Testis (tissue), 3 donors: Measurements from ENCODE around the gene RET. TPM values are rescaled to one million over a fixed set of nuclear protein-coding genes. Genes with fewer than 3 reads are reported as not detected.

Experiments
- DNase-seq: peaks from one replicate; pipeline ENCODE4 v3.0.0-alpha.2; 2019
- H3K27ac ChIP-seq, 2 donors: fragments of 200-600 bp; sonication (generic); one replicate each; pipeline ENCODE4 v1.5.1; 2019
- H3K27me3 ChIP-seq: fragments of 200-600 bp; sonication (generic); one replicate; pipeline ENCODE4 v1.5.1; 2019
- H3K36me3 ChIP-seq: fragments of 200-600 bp; sonication (generic); one replicate; pipeline ENCODE4 v1.5.1; 2017; ENCODE audit warnings: low read depth; ENCODE audit errors: missing control alignments
- H3K4me1 ChIP-seq: fragments of 200-600 bp; sonication (generic); one replicate; pipeline ENCODE4 v1.5.1; 2019
- H3K4me3 ChIP-seq, 2 donors: fragments of 200-600 bp; sonication (generic); one replicate each; pipeline ENCODE4 v1.5.1; 2017 to 2019
- H3K9me3 ChIP-seq: fragments of 200-600 bp; sonication (generic); one replicate; pipeline ENCODE4 v1.5.1; 2017
- POLR2A ChIP-seq: fragments of 450-650 bp; IDR thresholded peaks from one replicate; pipeline ENCODE4 v1.6.1; 2017; ENCODE audit warnings: antibody characterized with exemption, mild to moderate bottlenecking, moderate library complexity
- WGBS, 2 donors: methylation state at CpG; one replicate each; pipeline ENCODE4 v1.1.5; 2018; 5-methylcytosine and 5-hydroxymethylcytosine counted together
- intact Hi-C: fragments of 100-400 bp; cut with DNase I; formaldehyde crosslinking; loops from one replicate; pipeline ENCODE4 v1.15.1; 2023; ENCODE audit warnings: low total_unique reads
- polyA plus RNA-seq: library from polyadenylated mRNA; stranded (reverse); fragments of 350-450 nt; fragmentation: Illumina TruSeq; extraction: RNeasy Lipid Tissue Mini Kit (QIAGEN cat#74804); gene quantifications from one replicate; pipeline ENCODE4 v1.2.3, GENCODE V29; 2014; ENCODE audit warnings: low read depth, low replicate concordance; ENCODE audit not compliant: insufficient read depth
- total RNA-seq, 2 donors: library from RNA; depleted of rRNA; stranded (reverse); fragments of >200 nt; gene quantifications; one replicate each; pipeline ENCODE4 v1.2.3, GENCODE V29; 2016
- TF ChIP-seq, protein P1 (sequence below), 3 experiments: fragments of 450-650 bp in 2 of 3; fragments of 200-600 bp in 1 of 3; sonication (generic) in 1 of 3; IDR thresholded peaks; one replicate each; pipeline ENCODE4 v1.5.1; 2016 to 2019; ENCODE audit warnings: antibody characterized with exemption in 3 of 3, mild to moderate bottlenecking in 2 of 3, moderate library complexity in 1 of 3

Gene RET
- total and polyA plus RNA-seq, 3 donors from 2014 or later: 5.1 to 9.5 (median 7.3) TPM

DNA sequence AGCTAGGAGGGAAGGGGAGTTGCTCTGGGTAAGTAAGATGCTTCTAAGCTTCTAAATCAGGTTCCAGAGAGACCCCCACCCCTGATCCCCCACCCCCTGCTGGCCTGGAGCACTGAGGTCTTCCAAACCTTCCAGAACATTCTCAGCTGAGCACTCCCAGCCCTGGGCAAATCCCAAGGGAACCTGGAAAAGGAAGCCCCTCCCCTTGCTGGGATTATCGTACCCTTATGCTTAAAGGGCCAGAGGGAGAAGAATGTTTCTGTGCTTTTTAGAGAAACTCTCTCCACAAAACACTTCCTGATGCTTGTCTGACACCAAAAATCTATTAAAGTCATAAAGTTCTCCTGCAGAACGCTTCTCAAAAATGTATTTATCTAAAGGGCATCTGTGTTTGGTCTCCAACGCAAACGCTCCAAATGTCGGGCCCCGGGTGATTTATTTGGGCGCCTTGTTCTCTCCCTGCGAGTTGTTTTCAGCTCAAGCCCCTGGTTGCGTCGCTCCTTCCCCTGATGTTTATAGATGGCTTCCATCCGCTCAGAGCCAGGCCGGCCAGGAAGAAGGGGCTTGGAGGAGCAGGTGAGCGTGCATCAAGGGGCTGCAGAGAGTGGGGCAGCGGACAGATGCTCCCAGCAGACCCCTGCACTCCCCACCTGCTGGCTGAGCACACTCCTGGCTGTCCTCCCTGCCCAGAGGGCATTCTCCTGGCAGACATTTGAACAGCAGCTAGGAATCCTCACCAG is 8.2 kb upstream of the RET start:
- H3K9me3 ChIP-seq: no peaks in the 10 kb centered on the region
- H3K36me3 ChIP-seq: no peaks in the 10 kb centered on the region
- DNase-seq: no peak
- H3K27me3 ChIP-seq: no peaks in the 10 kb centered on the region
- H3K4me1 ChIP-seq: no peaks in the 10 kb centered on the region
- H3K4me3 ChIP-seq: no peak overlapping the region
- WGBS, 2 donors: 65 to 70% methylated on average over 12 to 14 of the region's 14 CpGs
- no peak overlapping the region for H3K27ac ChIP-seq
- no peak for TF ChIP-seq POLR2A
- TF ChIP-seq, protein P1, sequence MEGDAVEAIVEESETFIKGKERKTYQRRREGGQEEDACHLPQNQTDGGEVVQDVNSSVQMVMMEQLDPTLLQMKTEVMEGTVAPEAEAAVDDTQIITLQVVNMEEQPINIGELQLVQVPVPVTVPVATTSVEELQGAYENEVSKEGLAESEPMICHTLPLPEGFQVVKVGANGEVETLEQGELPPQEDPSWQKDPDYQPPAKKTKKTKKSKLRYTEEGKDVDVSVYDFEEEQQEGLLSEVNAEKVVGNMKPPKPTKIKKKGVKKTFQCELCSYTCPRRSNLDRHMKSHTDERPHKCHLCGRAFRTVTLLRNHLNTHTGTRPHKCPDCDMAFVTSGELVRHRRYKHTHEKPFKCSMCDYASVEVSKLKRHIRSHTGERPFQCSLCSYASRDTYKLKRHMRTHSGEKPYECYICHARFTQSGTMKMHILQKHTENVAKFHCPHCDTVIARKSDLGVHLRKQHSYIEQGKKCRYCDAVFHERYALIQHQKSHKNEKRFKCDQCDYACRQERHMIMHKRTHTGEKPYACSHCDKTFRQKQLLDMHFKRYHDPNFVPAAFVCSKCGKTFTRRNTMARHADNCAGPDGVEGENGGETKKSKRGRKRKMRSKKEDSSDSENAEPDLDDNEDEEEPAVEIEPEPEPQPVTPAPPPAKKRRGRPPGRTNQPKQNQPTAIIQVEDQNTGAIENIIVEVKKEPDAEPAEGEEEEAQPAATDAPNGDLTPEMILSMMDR (IDR thresholded peaks at IDR 0.05): no peak
- intact Hi-C loops: no loop called here

DNA sequence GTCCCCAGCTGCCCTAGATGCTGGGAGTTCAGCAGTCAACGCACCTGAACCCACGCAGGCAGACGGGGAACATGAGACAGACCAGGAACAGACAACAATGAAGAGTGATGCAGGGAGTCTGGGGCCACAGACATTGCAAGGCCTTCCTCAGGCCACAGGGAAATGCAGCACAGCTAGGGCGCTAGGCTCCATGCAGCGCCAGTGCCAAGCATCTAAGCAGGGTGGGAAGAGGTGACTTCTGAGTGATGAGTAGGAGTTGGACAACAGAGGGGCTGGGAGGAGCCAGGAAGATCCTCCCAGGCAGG is 7.7 kb upstream of the RET start:
- WGBS, 2 donors: 87 to 100% methylated on average over 5 of the region's 5 CpGs
- no peak overlapping the region for H3K4me3 ChIP-seq
- no peaks in the 10 kb centered on the region for H3K36me3 ChIP-seq
- no peak overlapping the region for H3K27ac ChIP-seq
- H3K27me3 ChIP-seq: no peaks in the 10 kb centered on the region
- intact Hi-C loops: no loop called here
- no peak for DNase-seq
- no peak for TF ChIP-seq POLR2A
- TF ChIP-seq, protein P1 (IDR thresholded peaks at IDR 0.05): no peak
- no peaks in the 10 kb centered on the region for H3K9me3 ChIP-seq
- no peaks in the 10 kb centered on the region for H3K4me1 ChIP-seq

DNA sequence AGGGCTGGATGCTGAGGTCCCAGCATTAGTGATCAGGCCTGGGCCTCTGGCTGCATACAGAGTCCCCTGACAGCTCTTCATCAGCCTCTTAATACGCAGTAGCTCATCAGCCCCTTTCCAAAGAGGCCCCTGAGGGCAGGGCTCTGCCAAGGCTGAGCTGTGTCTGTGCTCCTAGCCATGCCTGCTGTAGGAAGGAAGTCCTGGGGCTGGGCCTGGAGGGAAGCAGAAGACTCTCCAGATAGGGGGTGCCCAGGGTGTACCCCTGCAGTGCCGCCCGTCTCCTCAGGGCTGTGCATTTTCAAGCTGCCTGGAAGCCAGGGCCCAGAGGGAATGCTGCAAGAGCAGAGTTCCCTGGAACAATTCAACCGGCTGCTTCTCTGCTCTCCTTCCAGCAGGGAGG is 7.3 kb upstream of the RET start:
- Histone ChIP-seq H3K36me3 (no peaks in the 10 kb centered on the region), H3K4me1 (no peaks in the 10 kb centered on the region), H3K4me3 (no peak overlapping the region), H3K27me3 (no peaks in the 10 kb centered on the region), H3K9me3 (no peaks in the 10 kb centered on the region), H3K27ac (no peak overlapping the region)
- no peak for DNase-seq
- no peak for TF ChIP-seq POLR2A
- TF ChIP-seq, protein P1 (IDR thresholded peaks at IDR 0.05): no peak
- 79 to 81% methylated on average over 3 to 4 of the region's 4 CpGs for WGBS, 2 donors
- intact Hi-C loops: no loop called here

DNA sequence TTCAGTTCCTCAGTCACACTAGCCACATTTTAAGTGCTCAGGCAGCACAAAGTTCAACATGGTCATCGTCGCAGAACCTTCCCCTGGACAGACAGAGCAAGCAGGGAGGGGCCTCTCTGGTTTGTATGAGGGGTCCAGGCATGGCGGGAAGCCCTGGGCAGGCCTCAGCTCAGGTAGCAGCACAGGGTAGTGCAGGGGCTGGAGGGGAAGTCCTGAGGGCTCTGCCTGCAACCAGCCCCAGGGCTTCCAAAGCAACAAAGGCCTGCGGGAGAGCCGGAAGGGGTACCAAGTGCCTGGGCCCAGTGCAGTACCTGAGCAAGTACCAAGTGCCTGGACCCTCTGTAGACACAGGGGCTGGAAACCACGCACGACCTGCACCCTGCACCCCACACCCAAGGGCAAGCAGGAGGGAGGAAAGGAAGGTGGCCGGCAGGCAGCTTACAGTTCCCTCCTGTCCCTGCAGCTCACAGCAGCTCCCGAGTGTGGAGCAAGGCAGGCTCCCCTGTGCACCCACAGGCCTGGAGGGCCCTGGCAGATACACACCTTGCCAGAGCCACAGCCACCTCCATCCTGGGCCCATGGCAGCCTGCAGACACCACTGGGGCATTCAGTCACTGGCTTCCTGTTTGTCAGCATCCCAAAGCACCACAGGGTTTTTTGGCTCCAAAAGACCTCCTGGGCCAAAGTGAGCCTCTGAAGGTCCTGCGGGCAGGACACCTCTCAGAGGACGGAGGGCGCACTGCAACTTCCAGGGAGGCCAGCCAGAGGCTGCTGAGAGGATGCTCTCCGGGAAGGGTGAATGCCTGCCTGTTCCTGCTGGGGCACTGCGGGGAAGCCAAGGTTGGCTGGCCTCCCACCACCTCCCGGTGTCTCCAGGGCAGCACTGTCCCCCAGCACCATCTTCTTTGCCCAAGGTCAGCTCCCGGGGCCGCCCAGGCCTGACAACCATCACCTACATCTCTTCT is 6.5 kb upstream of the RET start:
- WGBS, 2 donors: 91 to 92% methylated on average over 10 to 15 of the region's 17 CpGs
- H3K4me3 ChIP-seq: no peak overlapping the region
- no peak for DNase-seq
- H3K27ac ChIP-seq: no peak overlapping the region
- no peaks in the 10 kb centered on the region for H3K36me3 ChIP-seq
- no peaks in the 10 kb centered on the region for H3K27me3 ChIP-seq
- H3K4me1 ChIP-seq: no peaks in the 10 kb centered on the region
- intact Hi-C loops: no loop called here
- TF ChIP-seq POLR2A: no peak
- TF ChIP-seq, protein P1 (IDR thresholded peaks at IDR 0.05): no peak
- no peaks in the 10 kb centered on the region for H3K9me3 ChIP-seq
